Measurements from ENCODE around the gene TEC.

DNA sequence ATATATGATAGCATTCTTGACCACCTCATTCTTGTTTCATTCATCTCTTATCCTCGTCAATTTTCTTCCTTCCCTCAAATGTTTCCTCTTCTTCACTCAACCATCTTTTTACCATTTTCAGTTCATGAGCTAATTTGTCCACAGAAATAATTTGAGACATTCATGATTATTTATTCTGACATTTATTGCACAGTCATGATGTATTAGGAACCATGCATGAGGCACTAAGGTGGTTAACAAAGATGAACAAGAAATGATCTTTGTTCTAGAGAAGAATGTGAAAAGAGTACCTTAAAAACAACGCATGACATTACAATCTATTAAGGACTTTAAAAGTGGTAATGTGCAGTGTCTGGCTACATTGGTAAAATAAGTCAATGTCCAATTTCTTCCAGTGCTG is 27.9 kb downstream of the TEC start:
- TF ChIP-seq POLR2A (IDR thresholded peaks at IDR 0.05; ENCODE audit: low read length) (no peak), GATA1 (IDR thresholded peaks at IDR 0.05; ENCODE audit: low read depth, low read length) (no peak)

Measured in erythroblast (primary cell).